A549 (cell line): ENCODE results near the gene IHH. TPM values are rescaled to one million over a fixed set of nuclear protein-coding genes. Genes with fewer than 3 reads are reported as not detected.

Source experiments
- ATAC-seq, 2 experiments: fragments of 200-7000 bp in 1 of 2; fragments of >200 bp in 1 of 2; cut with Nextera tagmentation in 1 of 2; cut with Tn5 transposase in 1 of 2; 3 replicates each; pipeline versions ENCODE4 v1.8.0 to v1.9.1; 2018 to 2020; ENCODE audit warnings: mild to moderate bottlenecking in 1 of 2, moderate library complexity in 1 of 2
- CTCF ChIA-PET: fragments of 300-600 bp; sonication (Branson Sonifier 250); formaldehyde crosslinking; extraction: SDS; loops from one replicate; lab custom pipeline; 2021; ENCODE audit warnings: antibody characterized with exemption, inconsistent platforms; lab: Yijun Ruan, JAX
- POLR2A ChIA-PET: fragments of 350-600 bp; formaldehyde crosslinking; extraction: SDS; loops from one replicate; lab custom pipeline; 2021; ENCODE audit warnings: antibody characterized with exemption, inconsistent platforms; lab: Yijun Ruan, JAX
- DNase-seq, 2 experiments: peaks; one replicate each; pipeline versions ENCODE4 v3.0.0 to v3.0.0-alpha.2; 2011 to 2016; ENCODE audit warnings: low read depth in 1 of 2, low spot score in 1 of 2
- FAIRE-seq: peaks from 2 replicates; lab custom pipeline; 2011; peaks lifted over from hg19 to GRCh38; lab: Jason Lieb, UNC
- H3K27ac ChIP-seq, 2 experiments: fragments of >200 bp; sonication (Bioruptor Twin); formaldehyde crosslinking; 3 replicates each; pipeline ENCODE4 v1.5.1; 2016 to 2017
- H3K4me1 ChIP-seq: fragments of >200 bp; sonication (Bioruptor Twin); formaldehyde crosslinking; 3 replicates; pipeline ENCODE4 v1.6.1; 2016
- H3K4me2 ChIP-seq: fragments of >200 bp; sonication (Bioruptor Twin); formaldehyde crosslinking; 3 replicates; pipeline ENCODE4 v1.6.1; 2016
- H3K4me3 ChIP-seq: fragments of >200 bp; sonication (Bioruptor Twin); formaldehyde crosslinking; 3 replicates; pipeline ENCODE4 v1.5.1; 2016
- H3K9me3 ChIP-seq: fragments of >200 bp; sonication (Bioruptor Twin); formaldehyde crosslinking; 3 replicates; pipeline ENCODE4 v1.6.1; 2016
- ATOH8 ChIP-seq: fragments of 250-450 bp; sonication (Bioruptor Pico); IDR thresholded peaks from 2 replicates; pipeline ENCODE4 v1.5.0; 2020; ENCODE audit warnings: low read depth, mild to moderate bottlenecking, moderate library complexity
- BCL3 ChIP-seq: fragments of >200 bp; sonication (Bioruptor Twin); formaldehyde crosslinking; IDR thresholded peaks from 3 replicates; pipeline ENCODE4 v1.6.1; 2016
- CHD2 ChIP-seq: fragments of 150-350 bp; IDR thresholded peaks from 2 replicates; pipeline ENCODE4 v1.6.1; 2014; ENCODE audit warnings: low read length; ENCODE audit not compliant: partially characterized antibody
- CTCF ChIP-seq: fragments of >200 bp; sonication (Bioruptor Twin); formaldehyde crosslinking; IDR thresholded peaks from 3 replicates; pipeline ENCODE4 v1.5.1; 2016
- E2F6 ChIP-seq: IDR thresholded peaks from 2 replicates; pipeline ENCODE4 v1.6.1; 2012; ENCODE audit warnings: low read depth, borderline replicate concordance
- EHMT2 ChIP-seq: fragments of 200-600 bp; sonication (generic); IDR thresholded peaks from 2 replicates; pipeline ENCODE4 v1.6.1; 2016; ENCODE audit warnings: antibody characterized with exemption, low read depth, mild to moderate bottlenecking, moderate library complexity
- FOSB ChIP-seq: fragments of 250-450 bp; sonication (Bioruptor Pico); IDR thresholded peaks from 2 replicates; pipeline ENCODE4 v1.5.0; 2020; ENCODE audit warnings: mild to moderate bottlenecking, moderate library complexity
- FOSL2 ChIP-seq, 2 experiments: fragments of 450-650 bp in 1 of 2; fragments of >200 bp in 1 of 2; sonication (Bioruptor Twin) in 1 of 2; formaldehyde crosslinking; IDR thresholded peaks; 2 replicates each; pipeline versions ENCODE4 v1.5.0 to v1.6.1; 2016 to 2020; ENCODE audit warnings: mild to moderate bottlenecking in 1 of 2, moderate library complexity in 1 of 2
- FOXS1 ChIP-seq: fragments of 250-450 bp; sonication (Bioruptor Pico); IDR thresholded peaks from 2 replicates; pipeline ENCODE4 v1.5.0; 2020; ENCODE audit warnings: mild to moderate bottlenecking, moderate library complexity
- HDAC2 ChIP-seq: fragments of 200-600 bp; sonication (generic); IDR thresholded peaks from 2 replicates; pipeline ENCODE4 v1.6.1; 2016
- HES2 ChIP-seq: fragments of >200 bp; sonication (Bioruptor Twin); formaldehyde crosslinking; IDR thresholded peaks from 2 replicates; pipeline ENCODE4 v1.6.1; 2016
- HOXB13 ChIP-seq: fragments of 250-450 bp; sonication (Bioruptor Pico); IDR thresholded peaks from 2 replicates; pipeline ENCODE4 v1.5.0; 2020; ENCODE audit warnings: low read depth, mild to moderate bottlenecking, moderate library complexity
- JUN ChIP-seq, 2 experiments: fragments of >200 bp; sonication (Bioruptor Twin); formaldehyde crosslinking; IDR thresholded peaks; 2 replicates in 1 of 2; 3 replicates in 1 of 2; pipeline ENCODE4 v1.6.1; 2016 to 2017
- KDM1A ChIP-seq: fragments of 200-600 bp; sonication (generic); IDR thresholded peaks from 2 replicates; pipeline ENCODE4 v1.6.1; 2016; ENCODE audit warnings: low read depth, mild to moderate bottlenecking
- NPAS2 ChIP-seq: fragments of 250-450 bp; sonication (Bioruptor Pico); IDR thresholded peaks from 2 replicates; pipeline ENCODE4 v1.8.0; 2022; ENCODE audit warnings: mild to moderate bottlenecking, moderate library complexity, borderline replicate concordance
- RARB ChIP-seq: fragments of 250-450 bp; sonication (Bioruptor Pico); IDR thresholded peaks from 2 replicates; pipeline ENCODE4 v1.8.0; 2021; ENCODE audit warnings: mild to moderate bottlenecking, moderate library complexity
- RCOR1 ChIP-seq: fragments of 150-350 bp; IDR thresholded peaks from 2 replicates; pipeline ENCODE4 v1.6.1; 2014; ENCODE audit warnings: antibody characterized with exemption, low read length, low read depth
- REST ChIP-seq: fragments of 200-600 bp; sonication (generic); IDR thresholded peaks from 2 replicates; pipeline ENCODE4 v1.6.1; 2016; ENCODE audit warnings: antibody characterized with exemption, mild to moderate bottlenecking, moderate library complexity
- RFX5 ChIP-seq: fragments of 450-650 bp; IDR thresholded peaks from 2 replicates; pipeline ENCODE4 v1.7.1; 2014; ENCODE audit warnings: antibody characterized with exemption, mild to moderate bottlenecking, moderate library complexity
- ZC3H11A ChIP-seq: fragments of 450-650 bp; IDR thresholded peaks from 2 replicates; pipeline ENCODE4 v1.6.1; 2014; ENCODE audit warnings: antibody characterized with exemption, mild to moderate bottlenecking
- ZFP36 ChIP-seq: fragments of 450-650 bp; IDR thresholded peaks from 2 replicates; pipeline ENCODE4 v1.6.1; 2014; ENCODE audit warnings: borderline replicate concordance; ENCODE audit not compliant: partially characterized antibody
- ZNF302 ChIP-seq: fragments of 250-450 bp; sonication (Bioruptor Pico); IDR thresholded peaks from 2 replicates; pipeline ENCODE4 v1.9.0; 2021; ENCODE audit warnings: inconsistent platforms, mild to moderate bottlenecking, moderate library complexity
- WGBS: methylation state at CpG from one replicate; pipeline ENCODE4 v1.1.6; 2017; ENCODE audit errors: missing lambda C conversion rate; 5-methylcytosine and 5-hydroxymethylcytosine counted together
- polyA plus RNA-seq, 4 experiments: library from polyadenylated mRNA; depleted of rRNA in 3 of 4; stranded (reverse); fragments of >200 nt; fragmentation: RNase III in 1 of 4; extraction: RNeasy Plus Mini Kit Qiagen cat#74134 plus additional on column Dnase treatment in 1 of 4; gene quantifications; 2 replicates in 3 of 4; 3 replicates in 1 of 4; pipeline ENCODE4 v1.2.3, GENCODE V29; 2011 to 2017

The IHH gene
- polyA plus RNA-seq, 2 of the 4 experiments (the other 2 are of a cell fraction), result 0.13 TPM; not detected in 1

GRCh38 chr2:219095406-219095935 is 34.8 kb upstream of the IHH start:
- no peak overlapping the region for H3K4me2 ChIP-seq
- FAIRE-seq, result no peak
- ChIA-PET POLR2A (no interaction called here), CTCF (interaction anchor here (1.1 to 2.5 kb wide), 6 partner anchors 8 to 66 kb away, joined by 5 to 9 read pairs (median 6); no protein-coding TSS in a partner anchor)
- H3K9me3 ChIP-seq, result no peaks in the 10 kb centered on the region
- 95% methylated on average over 1 of the region's 1 CpG for WGBS
- TF ChIP-seq CHD2 (no peak), ZNF302 (CRISPR knock-in tag) (no peak), ATOH8 (no peak)
- no peak overlapping the region for H3K27ac ChIP-seq
- no peak overlapping the region for H3K4me3 ChIP-seq
- DNase-seq, result no peak
- no peaks in the 10 kb centered on the region for H3K4me1 ChIP-seq
- no peak for ATAC-seq

- H3K9me3 ChIP-seq, result no peaks in the 10 kb centered on the region
- POLR2A ChIA-PET, result no interaction called here
- no peak for ATAC-seq
- WGBS, result 87% methylated on average over 3 of the region's 3 CpGs
- H3K27ac ChIP-seq, result no peak overlapping the region
- no peak for FAIRE-seq
- H3K4me1 ChIP-seq, result no peaks in the 10 kb centered on the region
- no peak overlapping the region for H3K4me3 ChIP-seq
- CTCF ChIA-PET, result interaction anchor here (2.4 to 2.5 kb wide), 2 partner anchors 25 to 36 kb away, joined by 9 read pairs; no protein-coding TSS in a partner anchor
- no peak for DNase-seq
- TF ChIP-seq ZFP36 (no peak), FOSB (CRISPR knock-in tag) (no peak), NPAS2 (CRISPR knock-in tag) (no peak), BCL3 (no peak), RFX5 (no peak), E2F6 (no peak), HES2 (no peak), JUN (IDR thresholded peaks at IDR 0.05) (no peak), RCOR1 (no peak), FOSL2 (IDR thresholded peaks at IDR 0.05) (no peak), FOSL2 (CRISPR knock-in tag; IDR thresholded peaks at IDR 0.05) (no peak), KDM1A (no peak), REST (no peak), EHMT2 (no peak), RARB (CRISPR knock-in tag) (no peak), CHD2 (no peak), HOXB13 (CRISPR knock-in tag) (no peak), HDAC2 (no peak), CTCF (no peak), FOXS1 (CRISPR knock-in tag) (no peak), ZC3H11A (no peak)
- TF ChIP-seq, all 56 proteins: peak for 0
- H3K4me2 ChIP-seq, result no peak overlapping the region
These were observed 33.5 kb upstream of the IHH start for GRCh38 chr2:219094171-219094570.
